Measurements from ENCODE around the gene SRSF3.

DNA sequence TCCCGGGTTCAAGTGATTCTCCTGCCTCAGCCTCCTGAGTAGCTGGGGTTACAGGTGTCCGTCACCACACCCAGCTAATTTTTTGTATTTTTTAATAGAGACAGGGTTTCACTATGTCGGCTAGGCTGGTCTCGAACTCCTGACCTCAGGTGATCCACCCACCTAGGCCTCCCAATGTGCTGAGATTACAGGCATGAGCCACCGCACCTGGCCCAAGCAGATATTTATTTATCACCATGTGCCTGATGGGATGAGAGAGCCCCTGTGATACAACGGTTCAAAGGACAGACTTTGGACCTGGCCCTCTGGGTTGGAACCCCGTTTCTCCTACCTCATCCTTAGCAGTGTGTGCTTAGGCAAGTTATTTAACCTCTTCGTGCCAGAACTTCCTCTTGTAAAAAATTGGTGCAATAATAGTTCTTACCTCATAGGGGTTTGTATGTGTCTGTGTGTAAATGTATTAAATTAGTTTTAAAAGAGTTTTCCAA is 27.7 kb upstream of the SRSF3 start:
- no peak for TF ChIP-seq POLR2A (IDR thresholded peaks at IDR 0.05)
- TF ChIP-seq, protein P1, sequence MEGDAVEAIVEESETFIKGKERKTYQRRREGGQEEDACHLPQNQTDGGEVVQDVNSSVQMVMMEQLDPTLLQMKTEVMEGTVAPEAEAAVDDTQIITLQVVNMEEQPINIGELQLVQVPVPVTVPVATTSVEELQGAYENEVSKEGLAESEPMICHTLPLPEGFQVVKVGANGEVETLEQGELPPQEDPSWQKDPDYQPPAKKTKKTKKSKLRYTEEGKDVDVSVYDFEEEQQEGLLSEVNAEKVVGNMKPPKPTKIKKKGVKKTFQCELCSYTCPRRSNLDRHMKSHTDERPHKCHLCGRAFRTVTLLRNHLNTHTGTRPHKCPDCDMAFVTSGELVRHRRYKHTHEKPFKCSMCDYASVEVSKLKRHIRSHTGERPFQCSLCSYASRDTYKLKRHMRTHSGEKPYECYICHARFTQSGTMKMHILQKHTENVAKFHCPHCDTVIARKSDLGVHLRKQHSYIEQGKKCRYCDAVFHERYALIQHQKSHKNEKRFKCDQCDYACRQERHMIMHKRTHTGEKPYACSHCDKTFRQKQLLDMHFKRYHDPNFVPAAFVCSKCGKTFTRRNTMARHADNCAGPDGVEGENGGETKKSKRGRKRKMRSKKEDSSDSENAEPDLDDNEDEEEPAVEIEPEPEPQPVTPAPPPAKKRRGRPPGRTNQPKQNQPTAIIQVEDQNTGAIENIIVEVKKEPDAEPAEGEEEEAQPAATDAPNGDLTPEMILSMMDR (IDR thresholded peaks at IDR 0.05) = no peak
